HepG2 (cell line): Measurements from ENCODE around the gene C1QBP. TPM values are rescaled to one million over a fixed set of nuclear protein-coding genes. Genes with fewer than 3 reads are reported as not detected.
A peak's percentile ranks its signal among the peaks of the same experiment; 100 is the strongest.

Experiments
- AFF4 ChIP-seq: sonication (generic); formaldehyde crosslinking; IDR thresholded peaks from 2 replicates; pipeline ENCODE4 v1.4.0; 2020; ENCODE audit warnings: missing genetic modification reagents
- ATF2 ChIP-seq: sonication (generic); formaldehyde crosslinking; IDR thresholded peaks from 2 replicates; pipeline ENCODE4 v1.4.0; 2020; ENCODE audit warnings: missing genetic modification reagents
- ATF5 ChIP-seq: sonication (generic); formaldehyde crosslinking; IDR thresholded peaks from 2 replicates; pipeline ENCODE4 v1.4.0; 2020; ENCODE audit warnings: mild to moderate bottlenecking, low read depth, missing genetic modification reagents
- CEBPB ChIP-seq: IDR thresholded peaks from 2 replicates; pipeline ENCODE4 v1.6.1; 2011; ENCODE audit warnings: low read depth, low read length, improper control_type of control experiment, borderline replicate concordance
- CREM ChIP-seq, 2 experiments: sonication (generic) in 1 of 2; formaldehyde crosslinking in 1 of 2; IDR thresholded peaks; 2 replicates each; pipeline versions ENCODE4 v1.4.0 to v1.6.1; 2016 to 2020; ENCODE audit warnings: antibody characterized with exemption in 1 of 2, mild to moderate bottlenecking in 1 of 2, missing genetic modification reagents in 1 of 2
- CSRNP1 ChIP-seq: sonication (generic); formaldehyde crosslinking; IDR thresholded peaks from 2 replicates; pipeline ENCODE4 v1.8.1; 2023; ENCODE audit warnings: mild to moderate bottlenecking, missing genetic modification reagents
- DR1 ChIP-seq: sonication (generic); formaldehyde crosslinking; IDR thresholded peaks from 2 replicates; pipeline ENCODE4 v1.8.0; 2021; ENCODE audit warnings: mild to moderate bottlenecking, missing genetic modification reagents, inconsistent platforms
- GABPA ChIP-seq, 2 experiments: IDR thresholded peaks; 2 replicates each; pipeline ENCODE4 v1.6.1; 2011 to 2016; ENCODE audit warnings: low read depth in 2 of 2, low read length in 1 of 2, missing biosample characterization in 1 of 2, missing genetic modification characterization in 1 of 2
- HNF4A ChIP-seq: sonication (generic); formaldehyde crosslinking; IDR thresholded peaks from 2 replicates; pipeline ENCODE4 v1.4.0; 2020; ENCODE audit warnings: missing genetic modification reagents
- MXI1 ChIP-seq: IDR thresholded peaks from 3 replicates; pipeline ENCODE4 v1.6.1; 2012; ENCODE audit warnings: low read depth, low read length, inconsistent platforms, borderline replicate concordance
- RNF2 ChIP-seq: fragments of 450-650 bp; conservative IDR thresholded peaks from 2 replicates; pipeline ENCODE4 v1.6.1; 2016; ENCODE audit warnings: low read depth
- THAP9 ChIP-seq: sonication (generic); formaldehyde crosslinking; IDR thresholded peaks from 2 replicates; pipeline ENCODE4; 2020; ENCODE audit warnings: missing genetic modification reagents, mild to moderate bottlenecking, borderline replicate concordance
- ZNF256 ChIP-seq: sonication (generic); formaldehyde crosslinking; conservative IDR thresholded peaks from 2 replicates; pipeline ENCODE4 v1.4.0; 2020; ENCODE audit warnings: missing genetic modification reagents
- ZNF263 ChIP-seq: sonication (generic); formaldehyde crosslinking; IDR thresholded peaks from 2 replicates; pipeline ENCODE4 v1.4.0; 2020; ENCODE audit warnings: missing genetic modification reagents
- ZNF292 ChIP-seq: sonication (generic); formaldehyde crosslinking; IDR thresholded peaks from 2 replicates; pipeline ENCODE4 v1.8.1; 2022; ENCODE audit warnings: mild to moderate bottlenecking, low read depth, missing genetic modification reagents, borderline replicate concordance
- ZNF441 ChIP-seq: sonication (generic); formaldehyde crosslinking; IDR thresholded peaks from 2 replicates; pipeline ENCODE4 v1.7.0; 2021; ENCODE audit warnings: missing genetic modification reagents, borderline replicate concordance
- ZNF768 ChIP-seq: sonication (generic); formaldehyde crosslinking; IDR thresholded peaks from 2 replicates; pipeline ENCODE4 v1.4.0; 2020; ENCODE audit warnings: missing genetic modification reagents
- polyA plus RNA-seq, 8 experiments: library from polyadenylated mRNA; depleted of rRNA in 3 of 8; stranded (reverse) in 7 of 8; unstranded in 1 of 8; fragments of >200 nt; fragmentation: Illumina TruSeq in 4 of 8; extraction: Trizol in 4 of 8; gene quantifications; 2 replicates each; pipeline versions ENCODE4 v1.2.1 to v1.2.3, GENCODE V29; 2011 to 2016; ENCODE audit warnings: low read depth in 4 of 8, missing spikeins in 1 of 8, mixed read lengths in 1 of 8; ENCODE audit not compliant: insufficient read depth in 1 of 8
- total RNA-seq, 5 experiments: library from RNA; depleted of rRNA; stranded (reverse); fragments of >200 nt; fragmentation: Illumina TruSeq; extraction: Trizol; gene quantifications; 2 replicates each; pipeline ENCODE4 v1.2.3, GENCODE V29; 2016; ENCODE audit warnings: low read depth in 1 of 5

The C1QBP gene
- total and polyA plus RNA-seq, 2 of the 13 experiments (the other 11 are each of a cell fraction or from before 2014, with no cell fraction given): 219 to 680 TPM

GRCh38 chr17:5419959-5420653 lies 18.8 kb downstream of the C1QBP start, which contains the start of gene RPAIN (continued):
- TF ChIP-seq ATF5 (CRISPR knock-in tag) (peak; percentile 74; the same call in 1 of the 2 replicates), ATF2 (peak; percentile 43; the same call in 1 of the 2 replicates), DR1 (CRISPR knock-in tag) (peak; percentile 44; the same call in 1 of the 2 replicates), RNF2 (peak; percentile 80), GABPA (IDR thresholded peaks at IDR 0.05; ENCODE audit: low read depth, low read length) (no peak; the same call in 1 of the 2 replicates), GABPA (CRISPR knock-in tag; IDR thresholded peaks at IDR 0.05; ENCODE audit: low read depth) (peak; percentile 80), CSRNP1 (CRISPR knock-in tag) (no peak), MXI1 (peak; percentile 91; the same call in 2 of the 3 replicates), ZNF292 (CRISPR knock-in tag) (0 out of 2 replicates have a peak, but pooled peaks have one; percentile 20), ZNF263 (CRISPR knock-in tag) (no peak), AFF4 (CRISPR knock-in tag) (peak; percentile 72; the same call in 1 of the 2 replicates), ZNF256 (CRISPR knock-in tag) (no peak), THAP9 (peak; percentile 83; the same call in 1 of the 2 replicates), ZNF768 (CRISPR knock-in tag) (peak; percentile 66; the same call in 1 of the 2 replicates), HNF4A (CRISPR knock-in tag) (0 out of 2 replicates have a peak, but pooled peaks have one; percentile 2), CEBPB (no peak), CREM (IDR thresholded peaks at IDR 0.05) (peak; percentile 64), CREM (CRISPR knock-in tag; IDR thresholded peaks at IDR 0.05) (no peak), ZNF441 (peak; percentile 59; the same call in 1 of the 2 replicates)
